Measurements from ENCODE around the gene SPATA9. TPM values are rescaled to one million over a fixed set of nuclear protein-coding genes. Genes with fewer than 3 reads are reported as not detected.

The SPATA9 gene
- total RNA-seq, 1 experiment from 2014 or later = not detected

DNA sequence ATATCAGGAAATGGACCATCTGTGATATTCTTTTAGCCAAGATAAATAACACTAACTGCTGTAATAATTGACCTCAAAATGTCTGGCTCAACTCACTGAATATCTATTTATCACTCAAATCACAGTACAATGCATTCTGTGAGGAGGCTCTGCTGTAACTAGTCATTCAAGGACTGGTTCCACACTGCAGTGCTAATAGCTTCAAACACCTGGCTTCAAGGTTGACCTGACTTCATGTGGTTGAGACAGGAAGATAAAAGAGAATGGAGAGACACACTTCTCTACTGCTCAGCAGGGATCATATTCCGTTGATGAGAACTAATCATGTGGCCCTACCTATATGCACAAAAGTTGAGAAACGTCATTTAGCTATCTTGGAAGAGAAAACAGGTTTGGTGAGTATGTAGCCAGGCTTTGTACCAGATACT is 45.0 kb upstream of the SPATA9 start:
- POLR2A ChIA-PET = no interaction called here
- peak overlapping the region; percentile 36; the same call in 1 of the 2 replicates for H3K27ac ChIP-seq (ENCODE audit: low read depth, low read length)
- no TSS peak for BruUV-seq (replicated peaks)

DNA sequence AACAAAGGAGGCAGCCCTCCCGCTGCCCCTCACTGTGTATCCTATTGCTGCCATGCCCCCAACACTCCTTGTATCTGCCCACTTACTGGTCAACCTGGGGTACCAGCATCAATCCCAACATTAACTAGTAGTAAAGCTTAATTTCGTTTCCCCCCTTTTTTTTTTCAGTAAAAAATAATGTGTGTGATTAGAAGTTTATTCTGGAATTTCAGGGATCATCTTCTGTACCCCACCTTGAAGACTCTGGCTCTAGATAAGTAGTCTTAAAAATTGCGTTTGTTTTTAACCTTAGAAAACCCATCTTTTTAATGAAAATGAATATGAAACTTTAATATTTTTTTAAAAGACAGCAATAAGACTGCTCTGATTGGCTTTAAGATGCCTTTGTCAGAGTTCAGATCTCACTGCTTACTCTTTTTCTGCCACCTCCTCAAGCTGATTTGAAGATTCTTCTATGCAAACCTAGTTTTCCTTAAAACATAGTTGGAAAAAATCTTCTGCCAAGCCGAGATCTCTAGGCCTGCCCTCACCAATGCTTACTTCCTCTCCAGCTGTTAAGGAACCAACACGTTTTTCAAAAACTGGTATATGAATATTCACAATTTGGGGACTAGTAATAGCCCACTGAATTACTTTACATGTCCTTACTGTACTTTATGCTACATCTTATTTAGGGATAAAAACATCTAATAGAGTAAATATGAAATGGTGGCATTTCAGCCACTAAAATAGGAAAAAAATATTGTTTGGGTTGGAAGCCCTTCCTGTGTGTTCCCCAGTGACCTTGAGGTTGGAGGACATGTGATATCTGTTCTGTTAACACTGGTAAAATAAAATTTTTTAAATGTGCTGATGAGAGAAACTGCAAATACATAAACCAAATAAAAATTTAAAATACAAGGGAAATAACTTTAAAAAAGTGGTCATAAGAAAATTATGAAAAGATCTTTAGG is 44.3 kb upstream of the SPATA9 start:
- Histone ChIP-seq H3K9me3 (ENCODE audit: control insufficient read depth in 1 of 2, insufficient read depth in 1 of 2, low read depth in 1 of 2, low read length in 2 of 2) (no peaks in the 10 kb centered on the region), H3K79me2 (ENCODE audit: insufficient read depth, low read length) (peaks cover 5% of the 10 kb centered on the region; the same call in 1 of the 2 replicates), H3K9me2 (ENCODE audit: insufficient read depth) (no peaks in the 10 kb centered on the region), H3K4me2 (ENCODE audit: low read length) (peak overlapping the region; percentile 93), H3K27me3 (ENCODE audit: insufficient read depth, low read length) (no peaks in the 10 kb centered on the region), H3K36me3 (ENCODE audit: control insufficient read depth in 1 of 2, insufficient read depth in 2 of 2, low read length in 2 of 2) (no peaks in the 10 kb centered on the region), H3K9ac (ENCODE audit: low read length) (no peak overlapping the region), H2AFZ (ENCODE audit: low read depth, low read length, poor library complexity, severe bottlenecking) (peak overlapping the region; percentile 27), H3K4me1 (ENCODE audit: control insufficient read depth in 1 of 2, insufficient read depth in 2 of 2, low read length in 2 of 2) (peaks cover 43 to 50% of the 10 kb centered on the region in 2 experiments), H3K27ac (ENCODE audit: low read depth, low read length) (peak overlapping the region; percentile 36; the same call in 1 of the 2 replicates), H4K20me1 (ENCODE audit: insufficient read depth) (no peaks in the 10 kb centered on the region), H3K4me3 (replicated peaks in 1 of 2; ENCODE audit: low read depth in 1 of 2, low read length in 2 of 2) (no peak overlapping the region)
- no peak for DNase-seq (ENCODE audit: low read depth, low spot score)
- POLR2A ChIA-PET = no interaction called here
- no peak for ATAC-seq
- BruUV-seq (replicated peaks) = no TSS peak
- intact Hi-C loops (cut with micrococcal nuclease) = no loop called here
- RAD21 ChIA-PET (ENCODE audit: low non-redundant PET in 1 of 2, low total read pairs in 2 of 2, uncharacterized antibody in 2 of 2, unreplicated experiment in 2 of 2) = no interaction called here
- CTCF ChIA-PET = no interaction called here
- no peak for TF ChIP-seq POLR2A (IDR thresholded peaks at IDR 0.05; ENCODE audit: borderline replicate concordance, extremely low read depth, insufficient read depth, insufficient read length)
- TF ChIP-seq, protein P1, sequence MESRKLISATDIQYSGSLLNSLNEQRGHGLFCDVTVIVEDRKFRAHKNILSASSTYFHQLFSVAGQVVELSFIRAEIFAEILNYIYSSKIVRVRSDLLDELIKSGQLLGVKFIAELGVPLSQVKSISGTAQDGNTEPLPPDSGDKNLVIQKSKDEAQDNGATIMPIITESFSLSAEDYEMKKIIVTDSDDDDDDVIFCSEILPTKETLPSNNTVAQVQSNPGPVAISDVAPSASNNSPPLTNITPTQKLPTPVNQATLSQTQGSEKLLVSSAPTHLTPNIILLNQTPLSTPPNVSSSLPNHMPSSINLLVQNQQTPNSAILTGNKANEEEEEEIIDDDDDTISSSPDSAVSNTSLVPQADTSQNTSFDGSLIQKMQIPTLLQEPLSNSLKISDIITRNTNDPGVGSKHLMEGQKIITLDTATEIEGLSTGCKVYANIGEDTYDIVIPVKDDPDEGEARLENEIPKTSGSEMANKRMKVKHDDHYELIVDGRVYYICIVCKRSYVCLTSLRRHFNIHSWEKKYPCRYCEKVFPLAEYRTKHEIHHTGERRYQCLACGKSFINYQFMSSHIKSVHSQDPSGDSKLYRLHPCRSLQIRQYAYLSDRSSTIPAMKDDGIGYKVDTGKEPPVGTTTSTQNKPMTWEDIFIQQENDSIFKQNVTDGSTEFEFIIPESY (IDR thresholded peaks at IDR 0.05; ENCODE audit: extremely low read depth, insufficient replicate concordance, low read length) = no peak
- TF ChIP-seq, protein P2, sequence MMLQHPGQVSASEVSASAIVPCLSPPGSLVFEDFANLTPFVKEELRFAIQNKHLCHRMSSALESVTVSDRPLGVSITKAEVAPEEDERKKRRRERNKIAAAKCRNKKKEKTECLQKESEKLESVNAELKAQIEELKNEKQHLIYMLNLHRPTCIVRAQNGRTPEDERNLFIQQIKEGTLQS (IDR thresholded peaks at IDR 0.05) = no peak
- TF ChIP-seq EZH2phosphoT487 (IDR thresholded peaks at IDR 0.05; ENCODE audit: borderline replicate concordance) = no peak
- TF ChIP-seq, protein P3, sequence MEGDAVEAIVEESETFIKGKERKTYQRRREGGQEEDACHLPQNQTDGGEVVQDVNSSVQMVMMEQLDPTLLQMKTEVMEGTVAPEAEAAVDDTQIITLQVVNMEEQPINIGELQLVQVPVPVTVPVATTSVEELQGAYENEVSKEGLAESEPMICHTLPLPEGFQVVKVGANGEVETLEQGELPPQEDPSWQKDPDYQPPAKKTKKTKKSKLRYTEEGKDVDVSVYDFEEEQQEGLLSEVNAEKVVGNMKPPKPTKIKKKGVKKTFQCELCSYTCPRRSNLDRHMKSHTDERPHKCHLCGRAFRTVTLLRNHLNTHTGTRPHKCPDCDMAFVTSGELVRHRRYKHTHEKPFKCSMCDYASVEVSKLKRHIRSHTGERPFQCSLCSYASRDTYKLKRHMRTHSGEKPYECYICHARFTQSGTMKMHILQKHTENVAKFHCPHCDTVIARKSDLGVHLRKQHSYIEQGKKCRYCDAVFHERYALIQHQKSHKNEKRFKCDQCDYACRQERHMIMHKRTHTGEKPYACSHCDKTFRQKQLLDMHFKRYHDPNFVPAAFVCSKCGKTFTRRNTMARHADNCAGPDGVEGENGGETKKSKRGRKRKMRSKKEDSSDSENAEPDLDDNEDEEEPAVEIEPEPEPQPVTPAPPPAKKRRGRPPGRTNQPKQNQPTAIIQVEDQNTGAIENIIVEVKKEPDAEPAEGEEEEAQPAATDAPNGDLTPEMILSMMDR (IDR thresholded peaks at IDR 0.05 in 2 of 3, conservative IDR thresholded peaks at IDR 0.05 in 1 of 3; ENCODE audit: borderline replicate concordance in 1 of 3, insufficient read depth in 1 of 3, low read depth in 2 of 3, low read length in 2 of 3) = no peak
- TF ChIP-seq, protein P4, sequence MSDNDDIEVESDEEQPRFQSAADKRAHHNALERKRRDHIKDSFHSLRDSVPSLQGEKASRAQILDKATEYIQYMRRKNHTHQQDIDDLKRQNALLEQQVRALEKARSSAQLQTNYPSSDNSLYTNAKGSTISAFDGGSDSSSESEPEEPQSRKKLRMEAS (IDR thresholded peaks at IDR 0.05) = no peak
- TF ChIP-seq CBX3 (IDR thresholded peaks at IDR 0.05; ENCODE audit: low read depth) = no peak
- TF ChIP-seq TCF7L2 (IDR thresholded peaks at IDR 0.05; ENCODE audit: borderline replicate concordance, extremely low read depth, insufficient read depth, insufficient read length) = no peak
- no peak for TF ChIP-seq SIN3A (IDR thresholded peaks at IDR 0.05; ENCODE audit: low read depth)
- no peak for TF ChIP-seq POLR2AphosphoS5 (IDR thresholded peaks at IDR 0.05; ENCODE audit: low read depth, low read length)

More for the DNA sequence above, 45.0 kb upstream of the SPATA9 start:
- Histone ChIP-seq H3K9ac (ENCODE audit: low read length) (peak overlapping the region; percentile 19; the same call in 1 of the 2 replicates), H3K9me3 (ENCODE audit: control insufficient read depth in 1 of 2, insufficient read depth in 1 of 2, low read depth in 1 of 2, low read length in 2 of 2) (no peaks in the 10 kb centered on the region), H3K27me3 (ENCODE audit: insufficient read depth, low read length) (no peaks in the 10 kb centered on the region), H3K4me1 (ENCODE audit: control insufficient read depth in 1 of 2, insufficient read depth in 2 of 2, low read length in 2 of 2) (peaks cover 43 to 54% of the 10 kb centered on the region in 2 experiments), H3K9me2 (ENCODE audit: insufficient read depth) (no peaks in the 10 kb centered on the region), H3K79me2 (ENCODE audit: insufficient read depth, low read length) (peaks cover 12% of the 10 kb centered on the region; the same call in 1 of the 2 replicates), H2AFZ (ENCODE audit: low read depth, low read length, poor library complexity, severe bottlenecking) (peak overlapping the region; percentile 27), H4K20me1 (ENCODE audit: insufficient read depth) (no peaks in the 10 kb centered on the region), H3K4me3 (replicated peaks in 1 of 2; ENCODE audit: low read depth in 1 of 2, low read length in 2 of 2) (no peak overlapping the region), H3K36me3 (ENCODE audit: control insufficient read depth in 1 of 2, insufficient read depth in 2 of 2, low read length in 2 of 2) (no peaks in the 10 kb centered on the region), H3K4me2 (ENCODE audit: low read length) (peak overlapping the region; percentile 93)
- no peak for DNase-seq (ENCODE audit: low read depth, low spot score)
- intact Hi-C loops (cut with micrococcal nuclease) = no loop called here
- ATAC-seq = peak; percentile 18; the same call in 1 of the 2 replicates
- TF ChIP-seq CEBPB (IDR thresholded peaks at IDR 0.05; ENCODE audit: low read depth) (0 out of 2 replicates have a peak, but pooled peaks have one; percentile 11), EZH2 (IDR thresholded peaks at IDR 0.05) (no peak), SP1 (IDR thresholded peaks at IDR 0.05; ENCODE audit: low read depth) (peak; percentile 46; the same call in 1 of the 2 replicates), TCF7L2 (IDR thresholded peaks at IDR 0.05; ENCODE audit: borderline replicate concordance, extremely low read depth, insufficient read depth, insufficient read length) (peak; percentile 91)
- TF ChIP-seq, protein P4 (IDR thresholded peaks at IDR 0.05) = peak; percentile 31; the same call in 1 of the 2 replicates
- RAD21 ChIA-PET (ENCODE audit: low non-redundant PET in 1 of 2, low total read pairs in 2 of 2, uncharacterized antibody in 2 of 2, unreplicated experiment in 2 of 2) = no interaction called here
- CTCF ChIA-PET = no interaction called here

Measured in HCT116 (cell line).